ENCODE measurements around the gene SLC23A1.
"Not testable (repeated sequence)": the region's sequence is repeated elsewhere in the genome, so short reads cannot be mapped to it uniquely, and the experiment has no call there.

The SLC23A1 gene

DNA sequence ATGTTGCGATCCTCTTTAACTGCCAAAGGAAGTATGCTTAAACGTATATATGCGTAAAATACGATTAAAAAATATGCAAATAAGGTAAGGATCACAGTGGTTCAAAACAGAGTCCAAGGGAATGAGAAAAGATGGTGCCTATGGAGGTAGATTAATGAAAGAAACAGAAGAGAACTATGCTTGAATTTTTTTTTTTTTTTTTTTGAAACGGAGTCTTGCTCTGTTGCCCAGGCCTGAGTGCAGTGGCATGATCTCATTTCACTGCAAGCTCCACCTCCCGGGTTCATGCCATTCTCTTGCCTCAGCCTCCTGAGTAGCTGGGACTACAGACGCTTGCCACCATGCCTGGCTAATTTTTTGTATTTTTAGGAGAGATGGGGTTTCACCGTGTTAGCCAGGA is 37.7 kb downstream of the SLC23A1 start:
- not testable (repeated sequence) for H3K9ac ChIP-seq (ENCODE audit: low read depth, low read length); H3K9me3 ChIP-seq (ENCODE audit: control insufficient read depth, insufficient read depth, low read length); H3K27me3 ChIP-seq (ENCODE audit: control insufficient read depth, insufficient read depth, low read length); H3K4me3 ChIP-seq (ENCODE audit: low read depth, low read length); H3K4me1 ChIP-seq (ENCODE audit: control insufficient read depth, insufficient read depth, low read length); H3K36me3 ChIP-seq (ENCODE audit: control insufficient read depth, insufficient read depth, low read length)

DNA sequence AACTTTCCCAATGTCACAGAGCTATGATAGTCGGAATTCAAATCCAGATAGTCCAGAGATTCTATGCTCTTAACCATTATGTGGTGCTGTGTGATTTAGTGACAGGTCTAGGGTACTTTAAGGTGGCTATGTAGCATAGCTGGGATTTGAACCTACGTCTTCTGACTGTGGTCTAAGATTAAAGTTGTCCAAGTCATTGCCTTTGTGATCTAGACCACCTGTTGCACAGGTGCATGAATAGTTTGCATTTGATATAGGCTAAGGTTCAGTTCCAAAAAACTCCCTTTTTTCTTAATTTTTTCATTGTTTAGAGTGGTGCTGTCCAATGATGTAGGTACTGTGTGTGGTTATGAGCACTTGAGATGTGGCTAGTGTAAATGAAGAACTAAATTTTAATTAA is 38.9 kb downstream of the SLC23A1 start:
- Histone ChIP-seq H3K27me3 (ENCODE audit: control insufficient read depth, insufficient read depth, low read length) (no peaks in the 10 kb centered on the region), H3K9me3 (ENCODE audit: control insufficient read depth, insufficient read depth, low read length) (no peaks in the 10 kb centered on the region), H3K36me3 (ENCODE audit: control insufficient read depth, insufficient read depth, low read length) (peaks cover 5% of the 10 kb centered on the region), H3K4me3 (ENCODE audit: low read depth, low read length) (peak overlapping the region; percentile 4), H3K9ac (ENCODE audit: low read depth, low read length) (no peak overlapping the region), H3K4me1 (ENCODE audit: control insufficient read depth, insufficient read depth, low read length) (peaks cover 7% of the 10 kb centered on the region)

DNA sequence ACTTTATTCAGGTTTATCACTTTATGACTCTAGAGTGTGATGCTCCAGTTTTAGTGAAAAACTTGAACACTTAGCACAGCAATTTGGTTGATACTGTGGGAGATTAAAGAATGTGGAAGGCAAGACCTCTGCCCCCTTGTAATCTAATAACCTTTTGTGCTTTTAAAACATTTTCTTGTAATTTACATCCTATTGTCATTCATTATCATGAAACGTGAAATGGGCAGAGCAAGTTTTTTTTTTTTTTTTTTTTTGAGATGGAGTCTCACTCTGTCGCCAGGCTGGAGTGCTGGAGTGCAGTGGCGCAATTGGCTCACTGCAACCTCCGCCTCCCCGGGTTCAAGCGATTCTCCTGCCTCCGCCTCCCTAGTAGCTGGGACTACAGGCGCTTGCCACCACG is 39.6 kb downstream of the SLC23A1 start:
- Histone ChIP-seq H3K36me3 (ENCODE audit: control insufficient read depth, insufficient read depth, low read length) (peaks cover 5% of the 10 kb centered on the region), H3K9me3 (ENCODE audit: control insufficient read depth, insufficient read depth, low read length) (no peaks in the 10 kb centered on the region), H3K9ac (ENCODE audit: low read depth, low read length) (peak overlapping the region; percentile 95), H3K4me3 (ENCODE audit: low read depth, low read length) (peak overlapping the region; percentile 95), H3K4me1 (ENCODE audit: control insufficient read depth, insufficient read depth, low read length) (peaks cover 7% of the 10 kb centered on the region), H3K27me3 (ENCODE audit: control insufficient read depth, insufficient read depth, low read length) (no peaks in the 10 kb centered on the region)

DNA sequence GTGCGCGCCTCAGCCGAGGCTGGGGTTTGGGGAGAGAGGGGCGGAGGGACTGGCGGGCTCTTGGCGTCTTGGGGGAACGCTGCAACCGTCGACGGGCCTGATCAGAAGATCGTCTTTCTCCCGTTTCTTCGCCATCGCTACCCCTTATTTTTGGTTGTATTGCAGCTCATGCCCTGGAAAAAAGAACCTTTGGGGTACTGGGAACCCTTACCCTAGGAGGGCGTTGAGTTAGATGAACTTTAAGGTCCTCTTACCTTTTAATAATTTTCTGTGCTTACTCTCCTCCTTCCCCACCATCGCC is 40.7 kb downstream of the SLC23A1 start:
- H3K9ac ChIP-seq (ENCODE audit: low read depth, low read length), result peak overlapping the region; percentile 95
- H3K9me3 ChIP-seq (ENCODE audit: control insufficient read depth, insufficient read depth, low read length), result no peaks in the 10 kb centered on the region
- H3K27me3 ChIP-seq (ENCODE audit: control insufficient read depth, insufficient read depth, low read length), result no peaks in the 10 kb centered on the region
- H3K36me3 ChIP-seq (ENCODE audit: control insufficient read depth, insufficient read depth, low read length), result peaks cover 5% of the 10 kb centered on the region
- H3K4me1 ChIP-seq (ENCODE audit: control insufficient read depth, insufficient read depth, low read length), result peaks cover 7% of the 10 kb centered on the region
- H3K4me3 ChIP-seq (ENCODE audit: low read depth, low read length), result peak overlapping the region; percentile 95

DNA sequence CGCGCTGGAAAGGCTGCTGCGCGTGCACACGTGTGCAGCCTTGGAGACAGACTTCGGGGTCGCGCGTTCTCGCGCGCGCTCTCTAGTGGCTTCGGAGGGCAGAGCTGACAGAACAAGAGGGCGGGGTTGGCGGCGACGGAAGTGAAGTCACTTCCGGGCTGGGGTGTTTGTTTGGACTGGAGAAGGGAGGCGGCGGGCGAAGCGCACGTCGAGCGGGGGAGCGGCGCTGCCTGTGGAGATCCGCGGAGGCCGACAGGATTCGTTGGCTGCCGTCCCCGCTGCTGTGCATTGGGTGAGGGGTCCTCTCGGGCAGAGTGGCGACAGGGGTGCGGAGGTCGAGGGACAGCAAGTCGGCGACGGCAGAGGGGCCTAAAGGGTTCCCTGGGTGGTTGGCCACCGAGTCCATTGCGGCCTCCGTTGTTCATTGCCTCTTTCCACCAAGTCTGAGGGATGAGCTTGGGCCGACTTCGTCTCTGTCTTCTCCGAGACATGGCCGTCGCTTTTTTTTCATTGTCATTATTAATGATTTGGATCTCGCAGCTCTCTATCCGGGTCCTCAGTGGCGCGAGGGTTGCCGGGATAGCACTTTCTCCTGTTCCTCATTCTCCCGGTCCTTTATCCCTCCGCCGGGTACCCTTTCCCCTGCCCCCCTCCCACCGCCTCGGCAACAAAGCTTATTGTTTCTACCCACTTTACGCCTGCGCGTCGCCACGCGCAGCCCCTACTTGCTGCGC is 41.2 kb downstream of the SLC23A1 start, which contains the start of gene PAIP2:
Gene PAIP2, plus strand, starts transcription at position 166 of the 734 bp plus-strand sequence. CDS start 21,931 bp downstream, outside the sequence.
- H3K36me3 ChIP-seq (ENCODE audit: control insufficient read depth, insufficient read depth, low read length), result peaks cover 5% of the 10 kb centered on the region
- no peaks in the 10 kb centered on the region for H3K27me3 ChIP-seq (ENCODE audit: control insufficient read depth, insufficient read depth, low read length)
- H3K9ac ChIP-seq (ENCODE audit: low read depth, low read length), result peak within 1 kb of the TSS; percentile 95
- peak within 1 kb of the TSS; percentile 95 for H3K4me3 ChIP-seq (ENCODE audit: low read depth, low read length)
- peaks cover 7% of the 10 kb centered on the region for H3K4me1 ChIP-seq (ENCODE audit: control insufficient read depth, insufficient read depth, low read length)
- no peaks in the 10 kb centered on the region for H3K9me3 ChIP-seq (ENCODE audit: control insufficient read depth, insufficient read depth, low read length)

DNA sequence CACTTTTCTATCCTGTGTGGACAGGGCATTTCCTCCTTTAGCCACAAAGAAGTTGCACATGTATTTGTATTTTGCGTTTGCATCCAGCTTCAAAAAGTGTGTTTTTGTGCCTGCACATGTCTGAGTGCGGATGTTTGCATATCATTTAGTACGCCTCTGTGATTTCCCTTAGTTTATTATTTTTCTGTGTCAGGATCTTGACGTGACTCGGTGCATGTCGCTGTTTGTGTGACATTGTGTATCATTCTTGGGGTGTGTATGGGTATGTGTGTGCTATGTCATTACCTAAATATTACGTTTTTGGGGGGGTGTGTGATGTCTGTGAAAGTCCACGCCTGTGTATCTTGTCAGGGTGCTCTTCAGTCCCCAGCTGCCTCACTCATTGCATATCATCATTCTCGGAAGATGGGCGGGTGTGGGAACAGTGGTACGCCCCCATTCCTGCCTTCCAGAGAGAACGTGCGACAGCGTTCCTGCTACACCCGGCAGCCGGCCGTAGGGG is 41.9 kb downstream of the SLC23A1 start:
- Histone ChIP-seq H3K36me3 (ENCODE audit: control insufficient read depth, insufficient read depth, low read length) (peaks cover 5% of the 10 kb centered on the region), H3K4me1 (ENCODE audit: control insufficient read depth, insufficient read depth, low read length) (peaks cover 7% of the 10 kb centered on the region), H3K27me3 (ENCODE audit: control insufficient read depth, insufficient read depth, low read length) (no peaks in the 10 kb centered on the region), H3K4me3 (ENCODE audit: low read depth, low read length) (peak overlapping the region; percentile 64), H3K9ac (ENCODE audit: low read depth, low read length) (no peak overlapping the region), H3K9me3 (ENCODE audit: control insufficient read depth, insufficient read depth, low read length) (no peaks in the 10 kb centered on the region)

DNA sequence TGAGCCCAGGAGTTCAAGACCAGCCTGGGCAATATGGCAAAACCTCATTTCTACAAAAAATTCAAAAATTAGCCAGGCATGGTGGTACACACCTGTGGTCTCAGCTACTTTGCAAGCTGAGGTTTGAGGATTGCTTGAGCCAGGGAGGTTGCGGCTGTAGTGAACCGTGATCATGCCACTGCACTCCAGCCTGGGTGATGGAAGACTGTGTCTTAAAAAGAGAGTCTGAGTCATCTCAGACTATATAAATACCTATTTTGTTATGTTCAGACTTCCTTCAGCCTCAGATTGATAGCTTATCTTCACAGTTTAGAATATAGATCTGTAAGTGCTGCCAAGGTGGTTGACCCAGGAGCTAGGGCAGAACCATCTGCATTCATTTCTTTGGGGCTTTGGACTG is 43.0 kb downstream of the SLC23A1 start:
- no peak overlapping the region for H3K9ac ChIP-seq (ENCODE audit: low read depth, low read length)
- H3K27me3 ChIP-seq (ENCODE audit: control insufficient read depth, insufficient read depth, low read length), result no peaks in the 10 kb centered on the region
- H3K4me3 ChIP-seq (ENCODE audit: low read depth, low read length), result no peak overlapping the region
- H3K36me3 ChIP-seq (ENCODE audit: control insufficient read depth, insufficient read depth, low read length), result peaks cover 5% of the 10 kb centered on the region
- no peaks in the 10 kb centered on the region for H3K9me3 ChIP-seq (ENCODE audit: control insufficient read depth, insufficient read depth, low read length)
- H3K4me1 ChIP-seq (ENCODE audit: control insufficient read depth, insufficient read depth, low read length), result peaks cover 11% of the 10 kb centered on the region

DNA sequence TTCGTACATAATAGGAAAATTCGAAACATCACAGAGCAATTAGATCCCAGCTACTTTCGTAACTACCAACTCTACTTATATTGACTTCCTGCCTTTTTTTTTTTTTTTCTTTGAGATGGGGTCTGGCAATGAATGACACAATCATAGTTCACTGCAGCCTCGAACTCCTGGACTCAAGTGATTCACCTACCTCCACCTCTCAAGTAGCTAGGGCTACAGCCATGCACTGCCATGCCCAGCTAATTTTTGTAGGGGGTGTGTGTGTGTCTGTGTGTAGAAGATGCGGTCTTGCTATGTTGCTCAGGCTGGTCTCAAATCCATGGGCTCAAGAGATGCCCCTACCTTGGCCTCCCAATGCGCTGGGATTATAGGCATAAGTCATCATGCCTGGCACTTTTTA is 47.3 kb downstream of the SLC23A1 start:
- Histone ChIP-seq H3K36me3 (ENCODE audit: control insufficient read depth, insufficient read depth, low read length) (no peaks in the 10 kb centered on the region), H3K9ac (ENCODE audit: low read depth, low read length) (no peak overlapping the region), H3K27me3 (ENCODE audit: control insufficient read depth, insufficient read depth, low read length) (no peaks in the 10 kb centered on the region), H3K4me3 (ENCODE audit: low read depth, low read length) (no peak overlapping the region), H3K4me1 (ENCODE audit: control insufficient read depth, insufficient read depth, low read length) (peaks cover 3% of the 10 kb centered on the region), H3K9me3 (ENCODE audit: control insufficient read depth, insufficient read depth, low read length) (no peaks in the 10 kb centered on the region)
